Tibial nerve (tissue), 3 donors: Measurements from ENCODE around the gene RBFOX1.

Source experiments
- CTCF ChIP-seq, 5 experiments: fragments of 200-600 bp in 3 of 5; fragments of 450-650 bp in 2 of 5; sonication (generic) in 3 of 5; IDR thresholded peaks; one replicate each; pipeline ENCODE4 v1.5.1; 2016 to 2019; ENCODE audit warnings: antibody characterized with exemption in 5 of 5, mild to moderate bottlenecking in 3 of 5, moderate library complexity in 2 of 5
- POLR2A ChIP-seq, 2 donors: fragments of 450-650 bp; IDR thresholded peaks; one replicate each; pipeline ENCODE4 v1.6.1; 2017; ENCODE audit warnings: antibody characterized with exemption in 2 of 2, mild to moderate bottlenecking in 2 of 2, moderate library complexity in 2 of 2

GRCh38 chr16:7443648-7444365 lies 111.2 kb downstream of the RBFOX1 start:
- TF ChIP-seq CTCF (IDR thresholded peaks at IDR 0.05): no peak
- no peak for TF ChIP-seq POLR2A (IDR thresholded peaks at IDR 0.05)
